ENCODE measurements around the gene TAPBPL.
"Not testable (repeated sequence)": the region's sequence is repeated elsewhere in the genome, so short reads cannot be mapped to it uniquely, and the experiment has no call there.

Gene TAPBPL

GRCh38 chr12:6451348-6452244, at the start of gene TAPBPL:
Gene TAPBPL, plus strand, starts transcription at chr12:6452042. Its CDS starts 207 bp downstream, at chr12:6452249.
- DNase-seq: peak; percentile 80

GRCh38 chr12:6404390-6404789, 47.5 kb upstream of the TAPBPL start:
- no peak for DNase-seq

- no peak for DNase-seq
Measured at GRCh38 chr12:6405963-6406362, 45.9 kb upstream of the TAPBPL start.

- no peak for DNase-seq
Measured at GRCh38 chr12:6407236-6407954, 44.4 kb upstream of the TAPBPL start.

GRCh38 chr12:6416596-6416995, 35.2 kb upstream of the TAPBPL start:
- no peak for DNase-seq

- no peak for DNase-seq
Measured at GRCh38 chr12:6418796-6419195, 33.0 kb upstream of the TAPBPL start.

GRCh38 chr12:6420364-6420763, 31.5 kb upstream of the TAPBPL start:
- DNase-seq: no peak

GRCh38 chr12:6423267-6424007, 28.4 kb upstream of the TAPBPL start:
- DNase-seq: peak; percentile 24

GRCh38 chr12:6424008-6424347, 27.9 kb upstream of the TAPBPL start:
- no peak for DNase-seq

- no peak for DNase-seq
Measured at GRCh38 chr12:6424866-6425265, 27.0 kb upstream of the TAPBPL start.

- no peak for DNase-seq
Measured at GRCh38 chr12:6425590-6426531, 26.0 kb upstream of the TAPBPL start.

GRCh38 chr12:6426882-6427671, 24.8 kb upstream of the TAPBPL start:
- DNase-seq: no peak

GRCh38 chr12:6427796-6428195, 24.0 kb upstream of the TAPBPL start:
- not testable (repeated sequence) for DNase-seq

GRCh38 chr12:6428326-6428725, 23.5 kb upstream of the TAPBPL start:
- no peak for DNase-seq

GRCh38 chr12:6430124-6430989, 21.5 kb upstream of the TAPBPL start:
- no peak for DNase-seq

- no peak for DNase-seq
Measured at GRCh38 chr12:6432991-6433390, 18.9 kb upstream of the TAPBPL start.

- DNase-seq: no peak
Measured at GRCh38 chr12:6434205-6435140, 17.4 kb upstream of the TAPBPL start.

GRCh38 chr12:6435961-6436715, 15.7 kb upstream of the TAPBPL start:
- no peak for DNase-seq

GRCh38 chr12:6437586-6437985, 14.3 kb upstream of the TAPBPL start:
- DNase-seq: no peak

All from DMS 273 treated with DMSO at 0.1 percent for 48 hours (cell line).